Measurements from ENCODE around the gene ANKRD10.

The ANKRD10 gene

DNA sequence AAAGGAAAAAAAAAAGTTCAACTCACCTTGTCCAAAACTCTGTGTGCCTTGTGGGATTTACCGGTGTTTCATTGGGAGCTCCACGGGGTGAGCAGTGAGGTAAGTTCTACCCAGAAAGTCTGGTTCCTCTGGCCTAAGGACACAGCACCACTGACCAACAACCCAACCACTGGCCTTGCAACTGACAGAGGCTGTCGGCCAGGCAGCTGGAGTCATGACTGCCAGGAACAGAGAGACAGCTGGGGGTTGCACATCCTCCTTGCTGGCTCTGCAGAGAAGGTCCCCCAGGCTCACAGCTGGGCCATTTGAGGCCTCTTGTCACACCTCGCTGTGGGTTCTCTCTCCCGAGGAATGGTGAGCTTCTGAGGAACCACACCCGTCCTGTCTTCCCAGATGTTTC is 59.5 kb downstream of the ANKRD10 start:
- TF ChIP-seq, protein P1, sequence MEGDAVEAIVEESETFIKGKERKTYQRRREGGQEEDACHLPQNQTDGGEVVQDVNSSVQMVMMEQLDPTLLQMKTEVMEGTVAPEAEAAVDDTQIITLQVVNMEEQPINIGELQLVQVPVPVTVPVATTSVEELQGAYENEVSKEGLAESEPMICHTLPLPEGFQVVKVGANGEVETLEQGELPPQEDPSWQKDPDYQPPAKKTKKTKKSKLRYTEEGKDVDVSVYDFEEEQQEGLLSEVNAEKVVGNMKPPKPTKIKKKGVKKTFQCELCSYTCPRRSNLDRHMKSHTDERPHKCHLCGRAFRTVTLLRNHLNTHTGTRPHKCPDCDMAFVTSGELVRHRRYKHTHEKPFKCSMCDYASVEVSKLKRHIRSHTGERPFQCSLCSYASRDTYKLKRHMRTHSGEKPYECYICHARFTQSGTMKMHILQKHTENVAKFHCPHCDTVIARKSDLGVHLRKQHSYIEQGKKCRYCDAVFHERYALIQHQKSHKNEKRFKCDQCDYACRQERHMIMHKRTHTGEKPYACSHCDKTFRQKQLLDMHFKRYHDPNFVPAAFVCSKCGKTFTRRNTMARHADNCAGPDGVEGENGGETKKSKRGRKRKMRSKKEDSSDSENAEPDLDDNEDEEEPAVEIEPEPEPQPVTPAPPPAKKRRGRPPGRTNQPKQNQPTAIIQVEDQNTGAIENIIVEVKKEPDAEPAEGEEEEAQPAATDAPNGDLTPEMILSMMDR (conservative IDR thresholded peaks at IDR 0.05; ENCODE audit: low read depth) = no peak
- CTCF ChIA-PET = no interaction called here
- no peak for DNase-seq (ENCODE audit: low spot score)
- H3K27ac ChIP-seq = no peak overlapping the region
- POLR2A ChIA-PET (ENCODE audit: low non-redundant PET) = no interaction called here

DNA sequence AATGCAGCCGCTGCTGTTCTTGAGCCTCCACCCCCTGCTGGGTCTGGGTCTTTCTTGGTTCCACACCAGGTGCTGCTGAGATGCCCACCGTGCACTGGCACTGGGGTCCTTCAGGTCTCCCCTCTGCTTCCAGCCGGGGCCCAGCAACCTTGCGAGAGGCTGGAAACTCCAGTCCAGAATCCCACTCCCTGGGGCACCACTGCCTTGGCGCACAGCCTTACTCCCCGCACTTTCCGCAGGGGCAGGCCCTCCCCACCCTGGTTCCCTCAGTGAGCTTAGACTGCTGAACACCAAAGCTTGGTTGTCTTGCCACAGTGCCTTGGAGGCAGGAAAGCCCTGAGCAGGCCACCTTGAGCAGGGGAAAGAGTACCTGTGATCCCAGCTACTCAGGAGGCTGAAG is 60.0 kb downstream of the ANKRD10 start:
- no peak overlapping the region for H3K27ac ChIP-seq
- ChIA-PET POLR2A (ENCODE audit: low non-redundant PET) (no interaction called here), CTCF (no interaction called here)
- TF ChIP-seq, protein P1 (conservative IDR thresholded peaks at IDR 0.05; ENCODE audit: low read depth) = no peak
- no peak for DNase-seq (ENCODE audit: low spot score)

DNA sequence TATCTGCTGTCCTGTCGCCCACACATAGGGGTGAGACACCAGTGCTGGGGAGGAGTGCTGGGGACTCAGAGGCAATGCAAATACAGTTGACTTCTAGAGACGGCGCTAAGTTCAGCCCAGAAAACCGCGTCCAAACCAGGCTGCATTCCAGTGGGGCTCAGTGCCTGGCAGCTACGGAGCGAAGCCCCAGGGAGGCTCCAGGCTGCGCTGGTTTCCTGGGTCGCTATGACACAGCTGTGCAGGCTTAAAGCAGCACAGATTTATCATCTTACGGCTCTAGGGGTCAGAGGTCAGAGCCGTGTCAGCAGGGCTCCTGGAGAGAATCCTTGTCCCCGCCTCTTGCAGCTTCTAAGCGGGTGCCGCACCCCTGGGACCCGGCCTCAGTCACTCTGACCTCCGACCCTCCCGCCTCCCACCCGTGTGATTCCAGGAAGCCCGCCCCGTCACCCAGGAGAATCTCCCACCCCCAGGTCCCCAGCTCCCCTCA is 61.6 kb downstream of the ANKRD10 start:
- no peak overlapping the region for H3K27ac ChIP-seq
- ChIA-PET POLR2A (ENCODE audit: low non-redundant PET) (no interaction called here), CTCF (no interaction called here)
- DNase-seq (ENCODE audit: low spot score) = no peak
- TF ChIP-seq, protein P1 (conservative IDR thresholded peaks at IDR 0.05; ENCODE audit: low read depth) = no peak

DNA sequence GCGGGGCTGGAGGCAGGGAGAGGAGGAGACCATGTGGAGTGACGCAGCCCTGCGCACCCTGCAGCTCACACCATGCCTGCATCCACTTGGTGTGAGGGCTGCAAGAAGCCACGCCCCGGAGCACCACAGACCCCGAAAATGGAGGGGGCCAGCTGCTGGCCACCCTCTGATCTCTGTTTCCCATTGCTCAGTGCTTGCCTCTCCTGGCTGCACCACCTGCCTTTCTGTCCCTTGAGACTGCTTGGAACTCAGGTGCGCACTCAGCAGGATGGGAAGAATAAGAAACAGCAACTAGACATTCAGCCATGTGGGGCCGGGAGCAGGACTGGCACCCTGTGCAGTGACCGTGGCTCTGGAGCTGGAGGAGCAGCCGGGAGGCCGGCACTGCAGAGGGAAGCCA is 64.0 kb downstream of the ANKRD10 start:
- DNase-seq (ENCODE audit: low spot score) = no peak
- ChIA-PET POLR2A (ENCODE audit: low non-redundant PET) (no interaction called here), CTCF (no interaction called here)
- H3K27ac ChIP-seq = no peak overlapping the region
- TF ChIP-seq, protein P1 (conservative IDR thresholded peaks at IDR 0.05; ENCODE audit: low read depth) = no peak

DNA sequence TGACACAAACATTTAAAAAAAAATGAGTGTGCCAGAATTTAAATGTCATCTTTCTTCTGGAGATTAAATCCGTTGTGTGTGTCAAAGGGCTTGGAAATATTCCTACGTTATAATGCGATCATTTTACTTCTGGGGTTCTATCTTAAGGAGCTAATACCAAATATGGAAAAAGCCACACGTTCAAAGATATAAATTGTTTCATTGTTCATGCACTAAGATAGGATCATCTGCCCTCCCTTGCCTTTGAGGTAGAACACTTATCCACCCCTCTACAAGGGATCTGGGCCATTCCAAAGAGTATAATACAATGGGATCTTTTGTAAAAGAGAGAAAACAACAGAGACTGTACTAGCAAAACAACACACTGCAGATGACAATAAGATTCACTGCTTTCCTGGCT is 64.9 kb downstream of the ANKRD10 start:
- no peak for DNase-seq (ENCODE audit: low spot score)
- POLR2A ChIA-PET (ENCODE audit: low non-redundant PET) = no interaction called here
- no peak overlapping the region for H3K27ac ChIP-seq
- CTCF ChIA-PET = no interaction called here
- TF ChIP-seq, protein P1 (conservative IDR thresholded peaks at IDR 0.05; ENCODE audit: low read depth) = no peak

DNA sequence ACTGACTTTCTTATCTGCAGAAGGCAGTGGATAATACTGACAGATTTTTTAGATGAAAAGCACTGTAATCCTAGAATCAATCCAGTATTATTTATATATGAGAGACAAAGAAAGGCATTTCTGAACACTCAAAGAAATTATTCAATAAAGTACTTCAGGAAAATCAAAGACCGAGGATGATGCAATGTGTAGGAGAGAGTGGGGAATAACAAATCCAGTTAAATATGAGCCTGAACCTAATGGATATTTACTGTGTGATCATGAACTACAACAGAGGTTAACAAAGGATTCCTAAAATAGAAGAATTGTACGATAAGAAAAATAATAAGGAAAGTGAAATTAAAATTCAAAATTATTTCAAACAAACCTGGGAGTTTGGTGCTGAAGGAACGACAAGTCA is 69.3 kb downstream of the ANKRD10 start:
- CTCF ChIA-PET = interaction anchor here (0.8 kb wide), 1 partner anchor 11 kb away, joined by 3 read pairs; no protein-coding TSS in a partner anchor
- no peak overlapping the region for H3K27ac ChIP-seq
- TF ChIP-seq, protein P1 (conservative IDR thresholded peaks at IDR 0.05; ENCODE audit: low read depth) = no peak
- DNase-seq (ENCODE audit: low spot score) = no peak
- POLR2A ChIA-PET (ENCODE audit: low non-redundant PET) = no interaction called here

DNA sequence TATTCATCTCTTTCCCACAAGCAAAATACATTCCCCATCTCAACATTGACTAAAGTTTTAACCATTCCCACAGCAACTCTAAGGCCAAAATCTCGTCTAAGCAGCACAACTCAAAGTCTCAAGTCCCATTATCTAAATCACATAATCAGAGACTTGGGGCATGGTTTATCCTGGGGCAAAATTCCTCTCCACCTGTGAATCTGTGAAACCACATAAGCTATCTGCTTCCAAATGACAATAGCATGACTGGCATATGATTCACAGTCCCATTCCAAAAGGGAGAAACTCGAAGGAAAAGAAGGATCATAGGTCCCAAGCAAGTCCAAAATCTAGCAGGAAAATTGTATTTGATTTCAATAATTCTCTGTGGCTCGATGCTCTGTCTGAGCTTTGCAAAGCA is 73.0 kb downstream of the ANKRD10 start:
- DNase-seq (ENCODE audit: low spot score) = peak; percentile 69
- POLR2A ChIA-PET (ENCODE audit: low non-redundant PET) = no interaction called here
- TF ChIP-seq, protein P1 (conservative IDR thresholded peaks at IDR 0.05; ENCODE audit: low read depth) = no peak
- CTCF ChIA-PET = interaction anchor here (0.8 kb wide), 1 partner anchor 122 kb away, joined by 3 read pairs; no protein-coding TSS in a partner anchor
- no peak overlapping the region for H3K27ac ChIP-seq
